Calu3 (cell line): ENCODE measurements around the gene HYDIN. TPM values are rescaled to one million over a fixed set of nuclear protein-coding genes. Genes with fewer than 3 reads are reported as not detected.

Source experiments
- BruUV-seq: library from RNA; stranded (reverse); fragments of 400-500 nt; replicated peaks from 2 replicates; lab custom pipeline; 2021; lab: Mats Ljungman, UMichigan
- CTCF ChIA-PET: fragments of 300-600 bp; sonication (Branson Sonifier 250); formaldehyde crosslinking; loops from one replicate; lab custom pipeline; 2022; ENCODE audit warnings: antibody characterized with exemption; lab: Charles Lee
- DNase-seq: peaks from one replicate; pipeline ENCODE4 v3.0.0; 2022
- H3K27ac Mint-ChIP-seq: one replicate; pipeline ENCODE4 v1.8.0; 2022; ENCODE audit warnings: mixed read lengths; ENCODE audit not compliant: unreplicated experiment
- H3K27me3 Mint-ChIP-seq: one replicate; pipeline ENCODE4 v1.8.0; 2022; ENCODE audit warnings: mixed read lengths; ENCODE audit not compliant: unreplicated experiment
- H3K36me3 Mint-ChIP-seq: one replicate; pipeline ENCODE4 v1.8.0; 2022; ENCODE audit warnings: mild to moderate bottlenecking, moderate library complexity, mixed read lengths; ENCODE audit not compliant: insufficient read depth, unreplicated experiment
- H3K4me1 Mint-ChIP-seq: one replicate; pipeline ENCODE4 v1.8.0; 2022; ENCODE audit warnings: mild to moderate bottlenecking, low read depth, mixed read lengths; ENCODE audit not compliant: unreplicated experiment
- H3K4me3 Mint-ChIP-seq: one replicate; pipeline ENCODE4 v1.8.0; 2022; ENCODE audit warnings: mild to moderate bottlenecking, low read depth, moderate library complexity, mixed read lengths; ENCODE audit not compliant: unreplicated experiment
- H3K9me3 Mint-ChIP-seq: one replicate; pipeline ENCODE4 v1.8.0; 2022; ENCODE audit warnings: low read depth, mixed read lengths; ENCODE audit not compliant: unreplicated experiment
- intact Hi-C: fragments of 100-400 bp; cut with micrococcal nuclease; formaldehyde crosslinking; loops from one replicate; pipeline ENCODE4 v1.10.0; 2022; ENCODE audit not compliant: unreplicated experiment
- total RNA-seq: library from RNA; stranded (reverse); gene quantifications from 2 replicates; pipeline ENCODE4 v1.2.3, GENCODE V29; 2022
- TF ChIP-seq, protein P1 (sequence below): fragments of 200-600 bp; IDR thresholded peaks from one replicate; pipeline ENCODE4 v1.8.0; 2022; ENCODE audit warnings: antibody characterized with exemption; ENCODE audit not compliant: unreplicated experiment

Gene HYDIN
- total RNA-seq, 1 experiment from 2014 or later: 2.9 TPM

DNA sequence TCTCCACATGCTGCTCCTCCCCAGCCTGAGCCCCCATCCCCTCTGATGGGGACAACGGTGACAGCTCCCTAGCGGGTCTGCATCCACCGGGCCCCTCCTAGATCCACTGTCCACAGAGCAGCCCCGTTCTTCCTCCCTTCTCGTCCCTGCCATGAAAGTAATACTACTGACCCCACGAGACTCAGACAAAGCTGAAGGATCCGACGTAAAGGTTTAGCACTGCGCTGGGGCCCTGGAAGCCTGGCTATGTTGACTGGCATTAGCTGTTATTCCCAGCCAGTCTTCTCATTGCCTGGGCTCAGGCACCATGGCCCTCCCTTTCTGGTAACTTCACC lies 460.3 kb downstream of the HYDIN start:
- BruUV-seq: no TSS peak
- H3K27me3 Mint-ChIP-seq: no peaks in the 10 kb centered on the region
- H3K4me1 Mint-ChIP-seq: peaks cover 26% of the 10 kb centered on the region
- DNase-seq: no peak
- TF ChIP-seq, protein P1, sequence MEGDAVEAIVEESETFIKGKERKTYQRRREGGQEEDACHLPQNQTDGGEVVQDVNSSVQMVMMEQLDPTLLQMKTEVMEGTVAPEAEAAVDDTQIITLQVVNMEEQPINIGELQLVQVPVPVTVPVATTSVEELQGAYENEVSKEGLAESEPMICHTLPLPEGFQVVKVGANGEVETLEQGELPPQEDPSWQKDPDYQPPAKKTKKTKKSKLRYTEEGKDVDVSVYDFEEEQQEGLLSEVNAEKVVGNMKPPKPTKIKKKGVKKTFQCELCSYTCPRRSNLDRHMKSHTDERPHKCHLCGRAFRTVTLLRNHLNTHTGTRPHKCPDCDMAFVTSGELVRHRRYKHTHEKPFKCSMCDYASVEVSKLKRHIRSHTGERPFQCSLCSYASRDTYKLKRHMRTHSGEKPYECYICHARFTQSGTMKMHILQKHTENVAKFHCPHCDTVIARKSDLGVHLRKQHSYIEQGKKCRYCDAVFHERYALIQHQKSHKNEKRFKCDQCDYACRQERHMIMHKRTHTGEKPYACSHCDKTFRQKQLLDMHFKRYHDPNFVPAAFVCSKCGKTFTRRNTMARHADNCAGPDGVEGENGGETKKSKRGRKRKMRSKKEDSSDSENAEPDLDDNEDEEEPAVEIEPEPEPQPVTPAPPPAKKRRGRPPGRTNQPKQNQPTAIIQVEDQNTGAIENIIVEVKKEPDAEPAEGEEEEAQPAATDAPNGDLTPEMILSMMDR: no peak
- peaks cover 17% of the 10 kb centered on the region for H3K36me3 Mint-ChIP-seq
- no peak overlapping the region for H3K4me3 Mint-ChIP-seq
- H3K27ac Mint-ChIP-seq: no peak overlapping the region
- no peaks in the 10 kb centered on the region for H3K9me3 Mint-ChIP-seq
- intact Hi-C loops: loop anchor here (5.0 to 10.0 kb wide), 3 partner anchors 63 to 205 kb away; partner anchors contain the start of gene MTSS2
- CTCF ChIA-PET: interaction anchor here (1.2 to 2.9 kb wide), 8 partner anchors 9 to 117 kb away, joined by 4 to 33 read pairs (median 6); no protein-coding TSS in a partner anchor

DNA sequence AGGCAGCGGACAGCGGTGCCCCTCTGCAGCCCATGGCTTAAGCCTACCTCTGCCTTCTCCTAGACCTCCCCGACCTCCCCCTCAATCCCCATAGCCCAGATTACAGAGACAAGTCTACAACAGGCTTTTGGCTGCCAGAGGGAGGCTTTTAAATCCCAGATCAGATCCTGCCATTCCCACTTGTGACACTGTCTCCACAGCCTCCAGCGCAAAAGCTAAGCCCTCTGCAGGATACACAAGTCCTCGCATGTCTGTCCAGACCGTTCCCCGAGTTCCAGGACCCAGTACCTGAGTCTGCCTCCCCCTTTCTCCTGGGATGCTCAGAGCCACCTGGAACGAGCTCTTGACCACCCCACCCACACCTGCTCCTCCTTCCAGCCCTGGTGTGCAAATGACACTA lies 460.8 kb downstream of the HYDIN start:
- H3K9me3 Mint-ChIP-seq: no peaks in the 10 kb centered on the region
- no peak overlapping the region for H3K4me3 Mint-ChIP-seq
- TF ChIP-seq, protein P1: no peak
- DNase-seq: no peak
- no peaks in the 10 kb centered on the region for H3K27me3 Mint-ChIP-seq
- intact Hi-C loops: loop anchor here (5.0 to 10.0 kb wide), 3 partner anchors 62 to 205 kb away; partner anchors contain the start of gene MTSS2
- peaks cover 19% of the 10 kb centered on the region for H3K36me3 Mint-ChIP-seq
- H3K27ac Mint-ChIP-seq: no peak overlapping the region
- CTCF ChIA-PET: interaction anchor here (2.2 to 2.9 kb wide), 2 partner anchors 23 to 116 kb away, joined by 11 to 33 read pairs; no protein-coding TSS in a partner anchor
- peaks cover 26% of the 10 kb centered on the region for H3K4me1 Mint-ChIP-seq
- no TSS peak for BruUV-seq

DNA sequence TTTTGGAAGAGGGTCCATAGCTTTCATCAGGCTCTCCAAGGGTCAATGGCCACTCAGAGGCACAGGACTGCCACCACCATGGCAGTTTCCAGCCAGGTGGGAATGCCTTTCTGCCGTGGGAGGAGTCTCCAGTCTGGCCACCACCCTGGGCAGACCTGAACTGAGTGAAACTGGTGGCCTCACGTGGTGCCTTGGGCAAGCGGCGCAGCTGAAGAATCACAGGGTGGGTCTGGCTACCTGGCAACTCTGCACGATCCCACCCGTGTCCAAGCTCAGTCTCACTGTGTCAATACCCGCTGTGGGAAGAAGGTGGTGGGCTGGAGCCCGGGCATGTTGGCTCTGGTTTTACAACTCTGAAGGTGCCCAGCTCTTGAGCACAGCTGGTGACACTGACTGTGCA lies 461.4 kb downstream of the HYDIN start:
- no peaks in the 10 kb centered on the region for H3K9me3 Mint-ChIP-seq
- DNase-seq: no peak
- CTCF ChIA-PET: interaction anchor here (1.4 to 2.9 kb wide), 2 partner anchors 31 to 116 kb away, joined by 3 to 33 read pairs; no protein-coding TSS in a partner anchor
- intact Hi-C loops: no loop called here
- peaks cover 26% of the 10 kb centered on the region for H3K4me1 Mint-ChIP-seq
- TF ChIP-seq, protein P1: no peak
- peaks cover 19% of the 10 kb centered on the region for H3K36me3 Mint-ChIP-seq
- no peak overlapping the region for H3K27ac Mint-ChIP-seq
- H3K27me3 Mint-ChIP-seq: no peaks in the 10 kb centered on the region
- no peak overlapping the region for H3K4me3 Mint-ChIP-seq
- BruUV-seq: no TSS peak

DNA sequence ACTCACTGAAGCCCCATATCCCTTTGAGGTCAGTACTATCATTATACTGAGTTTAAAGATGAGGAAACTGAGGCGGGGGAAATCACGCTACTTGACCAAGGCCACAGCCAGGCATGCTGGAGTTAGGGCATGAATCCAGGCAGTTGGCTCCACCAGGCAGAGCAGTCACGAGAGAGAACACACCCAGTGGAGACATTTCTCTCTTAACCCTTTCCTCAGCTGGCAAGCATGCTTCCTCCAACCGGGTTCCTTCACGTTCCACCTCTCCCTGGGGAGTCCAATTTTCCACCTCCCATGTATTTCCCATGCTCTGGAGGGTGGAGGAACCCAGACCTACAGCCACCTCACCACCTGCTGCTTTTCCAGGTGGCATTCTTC lies 462.3 kb downstream of the HYDIN start:
- CTCF ChIA-PET: interaction anchor here (1.2 to 1.7 kb wide), 4 partner anchors 20 to 71 kb away, joined by 3 to 5 read pairs (median 4); no protein-coding TSS in a partner anchor
- no TSS peak for BruUV-seq
- TF ChIP-seq, protein P1: no peak
- intact Hi-C loops: no loop called here
- Mint-ChIP-seq H3K27me3 (no peaks in the 10 kb centered on the region), H3K4me1 (peaks cover 26% of the 10 kb centered on the region), H3K4me3 (no peak overlapping the region), H3K36me3 (peaks cover 19% of the 10 kb centered on the region), H3K9me3 (no peaks in the 10 kb centered on the region), H3K27ac (no peak overlapping the region)
- DNase-seq: no peak
